ENCODE data around the gene ITPR2. TPM values are rescaled to one million over a fixed set of nuclear protein-coding genes. Genes with fewer than 3 reads are reported as not detected.

ITPR2 gene
- total RNA-seq, 1 experiment from 2014 or later: 26.0 TPM

GRCh38 chr12:26489908-26490307 lies 343.1 kb downstream of the ITPR2 start:
- intact Hi-C loops (cut with micrococcal nuclease; ENCODE audit: unreplicated experiment): loop anchor here (5.0 kb wide), 2 partner anchors 368 to 388 kb away; no protein-coding TSS in a partner anchor
- Histone ChIP-seq H3K27me3 (ENCODE audit: insufficient read depth, low read depth) (no peaks in the 10 kb centered on the region), H3K9me2 (ENCODE audit: insufficient read depth) (no peaks in the 10 kb centered on the region; the same call in 1 of the 2 replicates), H4K20me1 (ENCODE audit: insufficient read depth) (no peaks in the 10 kb centered on the region), H3K9me3 (ENCODE audit: insufficient read depth, low read depth) (no peaks in the 10 kb centered on the region), H3K4me3 (no peak overlapping the region), H3F3A (ENCODE audit: insufficient read depth, low read depth) (peaks cover 7% of the 10 kb centered on the region; the same call in 1 of the 2 replicates), H3K4me1 (replicated peaks; ENCODE audit: insufficient read depth) (peaks cover 16% of the 10 kb centered on the region), H2AFZ (no peak overlapping the region), H3K79me2 (ENCODE audit: low read depth) (no peaks in the 10 kb centered on the region), H3K4me2 (no peak overlapping the region), H3K27ac (no peak overlapping the region), H3K36me3 (ENCODE audit: low read depth) (no peaks in the 10 kb centered on the region)
- TF ChIP-seq EZH2 (IDR thresholded peaks at IDR 0.05; ENCODE audit: low read depth): no peak
- no peak for TF ChIP-seq CTCF (conservative IDR thresholded peaks at IDR 0.05)
- ChIA-PET CTCF (no interaction called here), POLR2A (ENCODE audit: unreplicated experiment) (no interaction called here)
- no TSS peak for BruUV-seq (replicated peaks)
- no peak for DNase-seq

- intact Hi-C loops (cut with micrococcal nuclease; ENCODE audit: unreplicated experiment): no loop called here
- Histone ChIP-seq H2AFZ (no peak overlapping the region), H3F3A (ENCODE audit: insufficient read depth, low read depth) (0 out of 2 replicates have a peak, but pooled peaks cover 3% of the 10 kb centered on the region), H3K4me1 (replicated peaks; ENCODE audit: insufficient read depth) (peaks cover 5% of the 10 kb centered on the region), H4K20me1 (ENCODE audit: insufficient read depth) (no peaks in the 10 kb centered on the region), H3K36me3 (ENCODE audit: low read depth) (no peaks in the 10 kb centered on the region), H3K4me3 (no peak overlapping the region), H3K27ac (no peak overlapping the region), H3K79me2 (ENCODE audit: low read depth) (no peaks in the 10 kb centered on the region), H3K4me2 (no peak overlapping the region), H3K27me3 (ENCODE audit: insufficient read depth, low read depth) (no peaks in the 10 kb centered on the region), H3K9me2 (ENCODE audit: insufficient read depth) (no peaks in the 10 kb centered on the region; the same call in 1 of the 2 replicates), H3K9me3 (ENCODE audit: insufficient read depth, low read depth) (no peaks in the 10 kb centered on the region)
- BruUV-seq (replicated peaks): no TSS peak
- DNase-seq: no peak
- POLR2A ChIA-PET (ENCODE audit: unreplicated experiment): no interaction called here
- CTCF ChIA-PET: no interaction called here
- TF ChIP-seq CTCF (conservative IDR thresholded peaks at IDR 0.05) (no peak), EZH2 (IDR thresholded peaks at IDR 0.05; ENCODE audit: low read depth) (no peak)
Observed at GRCh38 chr12:26488351-26488750, 344.6 kb downstream of the ITPR2 start.

- no TSS peak for BruUV-seq (replicated peaks)
- CTCF ChIA-PET: no interaction called here
- DNase-seq: no peak
Observed at GRCh38 chr12:26473291-26473690, 359.7 kb downstream of the ITPR2 start.

More at GRCh38 chr12:26473291-26473690, 359.7 kb downstream of the ITPR2 start:
- Histone ChIP-seq H3F3A (ENCODE audit: insufficient read depth, low read depth) (no peaks in the 10 kb centered on the region), H3K9me2 (ENCODE audit: insufficient read depth) (no peaks in the 10 kb centered on the region), H3K36me3 (ENCODE audit: low read depth) (no peaks in the 10 kb centered on the region), H3K4me3 (no peak overlapping the region), H3K79me2 (ENCODE audit: low read depth) (no peaks in the 10 kb centered on the region), H3K27ac (no peak overlapping the region), H4K20me1 (ENCODE audit: insufficient read depth) (no peaks in the 10 kb centered on the region), H3K9me3 (ENCODE audit: insufficient read depth, low read depth) (no peaks in the 10 kb centered on the region), H2AFZ (no peak overlapping the region), H3K27me3 (ENCODE audit: insufficient read depth, low read depth) (no peaks in the 10 kb centered on the region), H3K4me1 (replicated peaks; ENCODE audit: insufficient read depth) (no peaks in the 10 kb centered on the region), H3K4me2 (no peak overlapping the region)
- intact Hi-C loops (cut with micrococcal nuclease; ENCODE audit: unreplicated experiment): no loop called here
- POLR2A ChIA-PET (ENCODE audit: unreplicated experiment): no interaction called here
- no peak for TF ChIP-seq EZH2 (IDR thresholded peaks at IDR 0.05; ENCODE audit: low read depth)
- TF ChIP-seq CTCF (conservative IDR thresholded peaks at IDR 0.05): no peak

All from PC-9 (cell line).